Lower lobe of right lung (tissue), 2 donors: ENCODE data around the gene SENP8. TPM values are rescaled to one million over a fixed set of nuclear protein-coding genes. Genes with fewer than 3 reads are reported as not detected.

Experiments
- ATAC-seq, 2 donors: fragments of 200-7000 bp; cut with Tn5 transposase; one replicate each; pipeline ENCODE4 v1.9.1; 2020 to 2022; ENCODE audit warnings: mild to moderate bottlenecking in 2 of 2, moderate library complexity in 2 of 2
- DNase-seq: peaks from one replicate; pipeline ENCODE4 v3.0.0-alpha.2; 2020
- H3K27ac ChIP-seq: fragments of 200-600 bp; one replicate; pipeline ENCODE4 v1.8.0; 2022
- H3K27me3 ChIP-seq: fragments of 200-600 bp; one replicate; pipeline ENCODE4 v1.8.0; 2022; ENCODE audit warnings: low read depth
- H3K36me3 ChIP-seq: fragments of 200-600 bp; one replicate; pipeline ENCODE4 v1.8.0; 2022; ENCODE audit warnings: mild to moderate bottlenecking
- H3K4me1 ChIP-seq: fragments of 200-600 bp; one replicate; pipeline ENCODE4 v1.8.0; 2022
- H3K4me3 ChIP-seq: fragments of 200-600 bp; one replicate; pipeline ENCODE4 v1.8.0; 2022; ENCODE audit warnings: mild to moderate bottlenecking
- H3K9me3 ChIP-seq: fragments of 200-600 bp; one replicate; pipeline ENCODE4 v1.8.0; 2022
- intact Hi-C: fragments of 100-400 bp; cut with DNase I; formaldehyde crosslinking; loops from one replicate; pipeline ENCODE4 v1.11.0; 2022
- total RNA-seq: library from RNA; stranded (reverse); fragmentation: NEBNext Ultra II Directional; extraction: Animal tissue kit (Norgen Biotek cat#: 25700); gene quantifications from one replicate; pipeline ENCODE4 v1.2.1, GENCODE V29; 2021
- TF ChIP-seq, protein P1 (sequence below): fragments of 200-600 bp; IDR thresholded peaks from one replicate; pipeline ENCODE4 v1.8.0; 2022; ENCODE audit warnings: antibody characterized with exemption, mild to moderate bottlenecking
- donor health status: DM: no; HTN: yes; CAD: no; lungs with severe emphysema.

The SENP8 gene
- total RNA-seq, 1 donor from 2014 or later: 3.6 TPM

DNA sequence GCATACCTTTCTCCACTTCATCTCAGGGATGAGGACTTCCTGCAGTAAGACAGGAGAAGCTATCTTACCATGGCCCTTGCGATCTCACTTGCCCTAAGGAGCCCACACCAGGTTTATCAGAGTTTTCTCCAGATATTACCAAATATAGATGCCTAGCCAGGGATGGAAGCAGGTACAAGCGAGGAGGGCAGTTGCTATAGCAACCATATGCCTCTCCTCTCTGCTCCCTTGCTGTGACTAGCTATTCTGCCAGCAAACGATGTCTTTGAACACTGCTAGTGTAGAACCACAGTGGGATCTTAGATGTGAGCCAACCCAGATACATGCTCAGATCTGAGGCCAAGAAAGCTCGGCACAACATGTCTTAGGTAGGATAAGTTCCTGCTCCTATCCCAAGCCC lies 45.5 kb downstream of the SENP8 start:
- Histone ChIP-seq H3K9me3 (no peaks in the 10 kb centered on the region), H3K27me3 (no peaks in the 10 kb centered on the region), H3K4me1 (peaks cover 31% of the 10 kb centered on the region), H3K27ac (no peak overlapping the region), H3K4me3 (no peak overlapping the region), H3K36me3 (no peaks in the 10 kb centered on the region)
- TF ChIP-seq, protein P1, sequence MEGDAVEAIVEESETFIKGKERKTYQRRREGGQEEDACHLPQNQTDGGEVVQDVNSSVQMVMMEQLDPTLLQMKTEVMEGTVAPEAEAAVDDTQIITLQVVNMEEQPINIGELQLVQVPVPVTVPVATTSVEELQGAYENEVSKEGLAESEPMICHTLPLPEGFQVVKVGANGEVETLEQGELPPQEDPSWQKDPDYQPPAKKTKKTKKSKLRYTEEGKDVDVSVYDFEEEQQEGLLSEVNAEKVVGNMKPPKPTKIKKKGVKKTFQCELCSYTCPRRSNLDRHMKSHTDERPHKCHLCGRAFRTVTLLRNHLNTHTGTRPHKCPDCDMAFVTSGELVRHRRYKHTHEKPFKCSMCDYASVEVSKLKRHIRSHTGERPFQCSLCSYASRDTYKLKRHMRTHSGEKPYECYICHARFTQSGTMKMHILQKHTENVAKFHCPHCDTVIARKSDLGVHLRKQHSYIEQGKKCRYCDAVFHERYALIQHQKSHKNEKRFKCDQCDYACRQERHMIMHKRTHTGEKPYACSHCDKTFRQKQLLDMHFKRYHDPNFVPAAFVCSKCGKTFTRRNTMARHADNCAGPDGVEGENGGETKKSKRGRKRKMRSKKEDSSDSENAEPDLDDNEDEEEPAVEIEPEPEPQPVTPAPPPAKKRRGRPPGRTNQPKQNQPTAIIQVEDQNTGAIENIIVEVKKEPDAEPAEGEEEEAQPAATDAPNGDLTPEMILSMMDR: no peak
- intact Hi-C loops: no loop called here
- no peak for DNase-seq
- ATAC-seq: no peak

DNA sequence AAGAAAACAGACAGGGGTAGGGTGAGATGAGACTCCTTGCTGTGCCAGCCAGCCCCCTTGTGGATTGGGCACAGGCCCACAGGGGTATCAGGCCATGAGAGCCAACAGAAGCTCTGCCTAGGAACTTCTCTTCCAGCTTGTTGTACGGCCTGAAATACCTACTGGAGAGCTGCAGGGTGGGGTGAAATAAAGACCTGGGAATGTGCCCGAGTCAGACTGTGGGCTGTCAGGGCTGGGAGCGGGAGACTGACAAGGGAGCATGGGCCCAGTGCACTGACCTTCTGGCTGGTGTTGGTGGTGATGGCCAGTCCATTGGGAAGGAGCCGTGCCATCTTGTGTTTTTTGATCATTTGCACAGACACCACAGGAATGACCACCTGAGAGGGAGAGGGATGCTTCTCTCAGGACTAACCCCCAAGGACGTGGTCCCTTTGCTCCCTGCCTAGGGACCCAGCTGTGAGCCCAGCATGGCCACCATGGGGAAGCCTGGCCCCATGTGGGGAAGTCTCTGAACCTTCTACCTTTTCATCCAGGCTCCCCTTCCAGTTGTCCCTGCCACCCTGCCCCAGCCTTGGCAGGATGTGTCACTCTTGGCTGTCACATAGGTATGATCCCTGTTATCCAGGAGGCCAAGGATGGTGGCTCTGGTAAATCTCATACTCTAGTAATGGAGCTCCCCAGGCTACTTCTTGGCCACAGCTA lies 48.7 kb downstream of the SENP8 start:
- Histone ChIP-seq H3K4me1 (peaks cover 26% of the 10 kb centered on the region), H3K27ac (no peak overlapping the region), H3K27me3 (no peaks in the 10 kb centered on the region), H3K9me3 (no peaks in the 10 kb centered on the region), H3K4me3 (no peak overlapping the region), H3K36me3 (no peaks in the 10 kb centered on the region)
- TF ChIP-seq, protein P1: no peak
- no peak for ATAC-seq
- intact Hi-C loops: no loop called here
- DNase-seq: no peak

DNA sequence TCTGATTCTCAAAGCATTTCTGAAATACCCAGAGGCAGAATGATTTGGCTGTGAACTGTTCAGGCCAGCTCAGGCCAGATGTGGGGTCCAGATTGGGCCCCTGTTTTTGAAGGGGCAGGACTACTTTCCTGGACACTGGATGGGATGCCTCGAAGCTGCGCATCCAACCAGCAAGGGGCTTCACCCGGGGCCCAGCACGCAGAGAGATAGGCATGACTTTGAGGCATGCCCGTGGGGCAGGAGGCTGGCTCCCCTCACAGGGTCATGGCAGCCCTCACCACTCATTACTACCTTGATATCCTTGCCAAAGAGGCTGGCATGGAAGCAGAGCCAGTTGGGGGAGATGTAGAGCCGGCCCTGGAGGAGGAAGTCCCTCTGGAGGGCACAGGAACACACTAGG lies 49.2 kb downstream of the SENP8 start:
- DNase-seq (no peak), ATAC-seq (no peak)
- TF ChIP-seq, protein P1: no peak
- Histone ChIP-seq H3K36me3 (no peaks in the 10 kb centered on the region), H3K27me3 (no peaks in the 10 kb centered on the region), H3K9me3 (no peaks in the 10 kb centered on the region), H3K27ac (no peak overlapping the region), H3K4me3 (no peak overlapping the region), H3K4me1 (peaks cover 20% of the 10 kb centered on the region)
- intact Hi-C loops: no loop called here

DNA sequence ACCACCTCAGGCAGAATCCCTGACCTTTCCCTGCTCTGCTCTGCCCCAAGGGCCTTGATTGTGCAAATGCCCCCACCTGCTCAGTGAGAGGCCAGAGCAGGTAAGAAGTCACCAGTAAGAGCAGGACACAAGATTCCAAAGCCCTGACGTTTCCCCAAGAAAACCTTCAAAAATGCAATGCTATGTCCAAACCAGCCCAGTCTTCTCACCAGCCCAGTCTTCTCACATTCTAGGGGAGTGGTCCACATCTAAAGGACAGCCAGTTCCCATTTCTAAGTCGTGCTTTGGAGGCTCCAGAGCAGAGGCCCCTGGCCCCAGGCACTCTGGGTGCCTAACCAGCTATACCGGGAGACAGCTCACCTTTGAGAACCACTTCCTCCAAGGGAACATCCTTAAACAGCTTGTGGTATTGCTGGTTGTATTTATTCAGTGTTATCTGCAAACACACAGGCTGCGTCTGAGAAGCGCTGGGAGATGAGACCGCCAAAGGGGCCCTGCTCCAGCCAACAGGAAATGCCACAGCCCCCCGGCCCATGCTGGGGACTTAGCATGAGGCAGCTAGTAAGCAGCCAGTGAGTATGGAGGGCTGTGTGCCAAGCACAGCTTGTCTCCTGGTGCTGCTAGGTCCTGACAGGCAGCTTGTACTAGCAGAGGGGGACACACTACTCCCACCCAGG lies 50.1 kb downstream of the SENP8 start:
- peaks cover 19% of the 10 kb centered on the region for H3K4me1 ChIP-seq
- no peaks in the 10 kb centered on the region for H3K27me3 ChIP-seq
- DNase-seq (no peak), ATAC-seq (peak; percentile 25 to 34)
- H3K27ac ChIP-seq: peak overlapping the region; percentile 56
- H3K9me3 ChIP-seq: no peaks in the 10 kb centered on the region
- H3K36me3 ChIP-seq: no peaks in the 10 kb centered on the region
- H3K4me3 ChIP-seq: no peak overlapping the region
- intact Hi-C loops: no loop called here
- TF ChIP-seq, protein P1: no peak

DNA sequence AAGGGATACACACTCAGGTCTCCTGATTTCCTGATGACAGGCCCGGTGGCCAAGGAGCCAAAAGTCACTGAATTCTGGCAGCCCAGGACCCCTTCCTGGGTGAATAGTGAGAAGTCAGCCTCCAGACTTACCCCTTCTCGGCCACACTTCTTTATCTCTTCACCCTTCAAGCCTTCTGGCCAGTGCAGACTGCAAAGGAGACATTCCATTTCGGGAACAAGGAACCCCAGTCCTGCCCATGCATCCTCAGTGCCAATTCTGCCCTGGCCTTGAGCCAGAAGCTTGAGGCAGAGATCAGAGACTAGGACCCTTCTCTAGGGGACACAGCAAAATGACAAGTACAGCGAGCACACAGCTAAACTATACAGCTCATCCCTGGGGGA lies 50.6 kb downstream of the SENP8 start:
- H3K36me3 ChIP-seq: no peaks in the 10 kb centered on the region
- no peak for DNase-seq
- H3K4me1 ChIP-seq: peaks cover 19% of the 10 kb centered on the region
- no peak overlapping the region for H3K4me3 ChIP-seq
- H3K27ac ChIP-seq: peak overlapping the region; percentile 56
- TF ChIP-seq, protein P1: no peak
- ATAC-seq: peak in 1 of 2 donors; percentile 11
- intact Hi-C loops: no loop called here
- H3K9me3 ChIP-seq: no peaks in the 10 kb centered on the region
- no peaks in the 10 kb centered on the region for H3K27me3 ChIP-seq
